IMR-90 (cell line): ENCODE results near the gene CRACDL. TPM values are rescaled to one million over a fixed set of nuclear protein-coding genes. Genes with fewer than 3 reads are reported as not detected.
A peak's percentile ranks its signal among the peaks of the same experiment; 100 is the strongest.

Source experiments
- ATAC-seq: fragments of 200-7000 bp; cut with Tn5 transposase; 2 replicates; pipeline ENCODE4 v1.9.1; 2020; ENCODE audit warnings: low read depth, mild to moderate bottlenecking, moderate library complexity
- BruUV-seq: library from RNA; stranded (reverse); fragments of 400-500 nt; replicated peaks from 2 replicates; lab custom pipeline; 2021; lab: Mats Ljungman, UMichigan
- CTCF ChIA-PET: fragments of 300-600 bp; formaldehyde crosslinking; extraction: SDS; loops from one replicate; lab custom pipeline; 2021; ENCODE audit warnings: antibody characterized with exemption; lab: Yijun Ruan, JAX
- POLR2A ChIA-PET: fragments of 300-600 bp; sonication (Branson Sonifier 250); formaldehyde crosslinking; loops from one replicate; lab custom pipeline; 2022; ENCODE audit warnings: antibody characterized with exemption; ENCODE audit not compliant: unreplicated experiment; lab: Charles Lee
- DNase-seq: peaks from one replicate; pipeline ENCODE4 v3.0.0; 2013
- H2AFZ ChIP-seq: replicated peaks from 2 replicates; pipeline ENCODE3; 2013; ENCODE audit warnings: low read length, mild to moderate bottlenecking; ENCODE audit not compliant: poor library complexity
- H2AK5ac ChIP-seq: 2 replicates; pipeline ENCODE4 v1.6.1; 2013; ENCODE audit warnings: low read depth, low read length, inconsistent platforms
- H2AK9ac ChIP-seq: replicated peaks from 2 replicates; pipeline ENCODE3; 2013; ENCODE audit warnings: mild to moderate bottlenecking, low read depth, low read length, moderate library complexity; ENCODE audit not compliant: poor library complexity
- H2BK120ac ChIP-seq: 2 replicates; pipeline ENCODE4 v1.6.1; 2013; ENCODE audit warnings: low read depth, low read length, inconsistent platforms
- H2BK15ac ChIP-seq: 3 replicates; pipeline ENCODE4 v1.6.1; 2013; ENCODE audit warnings: low read depth, low read length, inconsistent platforms
- H2BK20ac ChIP-seq: 2 replicates; pipeline ENCODE4 v1.6.1; 2013; ENCODE audit warnings: low read depth, mild to moderate bottlenecking, inconsistent platforms, low read length, moderate library complexity
- H2BK5ac ChIP-seq: 2 replicates; pipeline ENCODE4 v1.6.1; 2013; ENCODE audit warnings: mild to moderate bottlenecking, low read depth, low read length, inconsistent platforms; ENCODE audit not compliant: poor library complexity, severe bottlenecking
- H3K14ac ChIP-seq: replicated peaks from 2 replicates; pipeline ENCODE4 v1.6.1; 2013; ENCODE audit warnings: low read depth, low read length, inconsistent platforms
- H3K18ac ChIP-seq: 2 replicates; pipeline ENCODE4 v1.6.1; 2013; ENCODE audit warnings: low read depth, low read length, control low read depth
- H3K23ac ChIP-seq: 2 replicates; pipeline ENCODE4 v1.6.1; 2013; ENCODE audit warnings: low read depth, low read length, inconsistent platforms
- H3K27ac ChIP-seq: 2 replicates; pipeline ENCODE4 v1.5.1; 2013; ENCODE audit warnings: mild to moderate bottlenecking, control low read depth, low read length; ENCODE audit not compliant: insufficient read depth
- H3K27me3 ChIP-seq: 2 replicates; pipeline ENCODE4 v1.6.1; 2013; ENCODE audit warnings: low read length; ENCODE audit not compliant: control insufficient read depth, insufficient read depth
- H3K36me3 ChIP-seq: 2 replicates; pipeline ENCODE4 v1.6.1; 2013; ENCODE audit warnings: low read length, mixed read lengths; ENCODE audit not compliant: control insufficient read depth, insufficient read depth
- H3K4ac ChIP-seq: 2 replicates; pipeline ENCODE4 v1.6.1; 2013; ENCODE audit warnings: low read depth, low read length, inconsistent platforms
- H3K4me1 ChIP-seq: 2 replicates; pipeline ENCODE4 v1.6.1; 2013; ENCODE audit warnings: low read length, mixed read lengths; ENCODE audit not compliant: control insufficient read depth, insufficient read depth
- H3K4me2 ChIP-seq: 2 replicates; pipeline ENCODE4 v1.6.1; 2013; ENCODE audit warnings: low read depth, mild to moderate bottlenecking, control low read depth, low read length, moderate library complexity
- H3K4me3 ChIP-seq: 2 replicates; pipeline ENCODE4 v1.5.1; 2013; ENCODE audit warnings: low read depth, mild to moderate bottlenecking, control low read depth, low read length, moderate library complexity; ENCODE audit not compliant: insufficient read depth
- H3K56ac ChIP-seq: 2 replicates; pipeline ENCODE4 v1.6.1; 2013; ENCODE audit warnings: low read length, inconsistent platforms; ENCODE audit not compliant: insufficient read depth; ENCODE audit errors: extremely low read depth
- H3K79me1 ChIP-seq, 2 experiments: 2 replicates each; pipeline ENCODE4 v1.6.1; 2013; ENCODE audit warnings: low read length in 2 of 2, inconsistent platforms in 1 of 2, low read depth in 1 of 2
- H3K9ac ChIP-seq: 2 replicates; pipeline ENCODE4 v1.6.1; 2013; ENCODE audit warnings: low read depth, low read length, control low read depth
- H3K9me1 ChIP-seq: 2 replicates; pipeline ENCODE4 v1.6.1; 2013; ENCODE audit warnings: low read length, inconsistent platforms; ENCODE audit not compliant: insufficient read depth
- H3K9me3 ChIP-seq: 2 replicates; pipeline ENCODE4 v1.6.1; 2013; ENCODE audit warnings: low read length; ENCODE audit not compliant: control insufficient read depth, insufficient read depth
- H4K20me1 ChIP-seq: 2 replicates; pipeline ENCODE4 v1.6.1; 2013; ENCODE audit warnings: low read length, inconsistent platforms; ENCODE audit not compliant: insufficient read depth
- H4K5ac ChIP-seq: 2 replicates; pipeline ENCODE4 v1.6.1; 2013; ENCODE audit warnings: mild to moderate bottlenecking, low read depth, low read length, control low read depth
- H4K8ac ChIP-seq, 2 experiments: 2 replicates each; pipeline ENCODE4 v1.6.1; 2013; ENCODE audit warnings: low read depth in 2 of 2, low read length in 2 of 2, control low read depth in 1 of 2, inconsistent platforms in 1 of 2
- H4K91ac ChIP-seq: 2 replicates; pipeline ENCODE4 v1.6.1; 2013; ENCODE audit warnings: low read depth, low read length, inconsistent platforms; ENCODE audit not compliant: insufficient read depth
- BHLHE40 ChIP-seq: fragments of 150-350 bp; IDR thresholded peaks from 2 replicates; pipeline ENCODE4 v1.6.1; 2016; ENCODE audit warnings: mild to moderate bottlenecking, low read depth, low read length
- CEBPB ChIP-seq: IDR thresholded peaks from 2 replicates; pipeline ENCODE4 v1.6.1; 2012; ENCODE audit warnings: low read depth, low read length, improper control_type of control experiment
- CHD1 ChIP-seq: IDR thresholded peaks from 2 replicates; pipeline ENCODE4 v1.6.1; 2012; ENCODE audit warnings: low read depth, low read length, improper control_type of control experiment
- CTCF ChIP-seq: conservative IDR thresholded peaks from 2 replicates; pipeline ENCODE4 v1.5.1; 2012; ENCODE audit warnings: mild to moderate bottlenecking, low read depth, low read length, improper control_type of control experiment
- ELK1 ChIP-seq: fragments of 150-350 bp; IDR thresholded peaks from 2 replicates; pipeline ENCODE4 v1.6.1; 2016; ENCODE audit warnings: low read depth, mild to moderate bottlenecking, low read length, moderate library complexity, borderline replicate concordance
- MAZ ChIP-seq: IDR thresholded peaks from 2 replicates; pipeline ENCODE4 v1.6.1; 2012; ENCODE audit warnings: low read depth, mild to moderate bottlenecking, low read length, improper control_type of control experiment, moderate library complexity, borderline replicate concordance
- MXI1 ChIP-seq: IDR thresholded peaks from 2 replicates; pipeline ENCODE4 v1.6.1; 2012; ENCODE audit warnings: low read depth, mild to moderate bottlenecking, low read length, moderate library complexity, borderline replicate concordance
- NFE2L2 ChIP-seq: fragments of 150-350 bp; IDR thresholded peaks from 2 replicates; pipeline ENCODE4 v1.6.1; 2016; ENCODE audit warnings: low read depth, mild to moderate bottlenecking, low read length
- POLR2A ChIP-seq: IDR thresholded peaks from 2 replicates; pipeline ENCODE4 v1.6.1; 2012; ENCODE audit warnings: mild to moderate bottlenecking, low read depth, low read length
- RAD21 ChIP-seq: IDR thresholded peaks from 2 replicates; pipeline ENCODE4 v1.6.1; 2012; ENCODE audit warnings: low read length, improper control_type of control experiment
- RCOR1 ChIP-seq: IDR thresholded peaks from 2 replicates; pipeline ENCODE4 v1.6.1; 2012; ENCODE audit warnings: mild to moderate bottlenecking, low read length, improper control_type of control experiment; ENCODE audit not compliant: insufficient replicate concordance
- RFX5 ChIP-seq: IDR thresholded peaks from 2 replicates; pipeline ENCODE4 v1.8.0; 2012; ENCODE audit warnings: low read depth, mild to moderate bottlenecking, low read length, moderate library complexity
- SMC3 ChIP-seq: fragments of 150-350 bp; IDR thresholded peaks from 2 replicates; pipeline ENCODE4 v1.6.1; 2016; ENCODE audit warnings: low read depth, mild to moderate bottlenecking, antibody characterized with exemption, low read length, moderate library complexity
- USF2 ChIP-seq: fragments of 150-350 bp; IDR thresholded peaks from 2 replicates; pipeline ENCODE4 v1.6.1; 2017; ENCODE audit warnings: mild to moderate bottlenecking, antibody characterized with exemption, low read length, low read depth
- WGBS, 2 experiments: methylation state at CpG; one replicate each; pipeline versions ENCODE4 v1.1.5 to v1.1.7; 2013; ENCODE audit warnings: missing lambda C conversion rate in 2 of 2; ENCODE audit not compliant: insufficient read length in 1 of 2; ENCODE audit errors: extremely low coverage in 2 of 2; 5-methylcytosine and 5-hydroxymethylcytosine counted together
- dilution Hi-C: fragments of 300-500 bp; cut with HindIII; formaldehyde crosslinking; loops from one replicate; pipeline ENCODE4 v1.14.3; 2018; ENCODE audit warnings: low sequenced_read_pairs; ENCODE audit not compliant: unreplicated experiment
- in situ Hi-C: fragments of 300-500 bp; cut with MboI; formaldehyde crosslinking; loops from 3 replicates; pipeline ENCODE4 v1.14.3; 2019; ENCODE audit warnings: low sequenced_read_pairs, inconsistent platforms, mixed read lengths
- intact Hi-C: fragments of 100-400 bp; cut with micrococcal nuclease; formaldehyde crosslinking; loops from 2 replicates; pipeline ENCODE4 v1.10.0; 2022
- polyA plus RNA-seq, 3 experiments: library from polyadenylated mRNA; depleted of rRNA; stranded (reverse); fragments of >200 nt; gene quantifications; 2 replicates each; pipeline ENCODE4 v1.2.3, GENCODE V29; 2012; ENCODE audit warnings: low replicate concordance in 1 of 3
- total RNA-seq: library from RNA; depleted of rRNA; stranded (reverse); fragments of >200 nt; gene quantifications from 2 replicates; pipeline ENCODE4 v1.2.3, GENCODE V29; 2012

CRACDL gene
- total and polyA plus RNA-seq, 2 of the 4 experiments (the other 2 are of a cell fraction), result not detected

- H3K56ac ChIP-seq, result no peak overlapping the region
- no peak overlapping the region for H3K4ac ChIP-seq
- ATAC-seq, result no peak
- H3K14ac ChIP-seq, result no peak overlapping the region
- in situ Hi-C loops (no loop called here), intact Hi-C loops (no loop called here), dilution Hi-C loops (no loop called here)
- no peak overlapping the region for H4K8ac ChIP-seq
- no peak overlapping the region for H3K4me2 ChIP-seq
- ChIA-PET POLR2A (no interaction called here), CTCF (no interaction called here)
- H3K36me3 ChIP-seq, result no peaks in the 10 kb centered on the region
- H2AFZ ChIP-seq, result peak overlapping the region; percentile 46
- no peak overlapping the region for H3K23ac ChIP-seq
- H3K27ac ChIP-seq, result no peak overlapping the region
- no peaks in the 10 kb centered on the region for H3K79me1 ChIP-seq
- H3K27me3 ChIP-seq, result peaks cover 7% of the 10 kb centered on the region
- 79% methylated on average over 5 of the region's 10 CpGs; no CpG with 5 or more reads in 1 of the 2 experiments for WGBS, 2 experiments
- no TSS peak for BruUV-seq
- H2BK120ac ChIP-seq, result no peak overlapping the region
- no peaks in the 10 kb centered on the region for H3K9me1 ChIP-seq
- no peak overlapping the region for H2BK20ac ChIP-seq
- H2BK15ac ChIP-seq, result no peak overlapping the region
- no peak overlapping the region for H2AK5ac ChIP-seq
- no peak for DNase-seq
- no peak overlapping the region for H3K18ac ChIP-seq
- no peak for TF ChIP-seq CEBPB
- TF ChIP-seq RFX5, result no peak
- no peak for TF ChIP-seq RCOR1
- TF ChIP-seq SMC3, result no peak
- TF ChIP-seq RAD21, result no peak
- no peak for TF ChIP-seq USF2
- TF ChIP-seq ELK1, result no peak
- no peak for TF ChIP-seq MXI1
- TF ChIP-seq POLR2A, result no peak
- TF ChIP-seq NFE2L2, result no peak
- no peak for TF ChIP-seq CTCF
- TF ChIP-seq BHLHE40, result no peak
- no peak for TF ChIP-seq MAZ
- no peak for TF ChIP-seq CHD1
- H2AK9ac ChIP-seq, result no peak overlapping the region
- H3K4me3 ChIP-seq, result no peak overlapping the region
- peaks cover 1% of the 10 kb centered on the region; the same call in 1 of the 2 replicates for H3K4me1 ChIP-seq
- no peak overlapping the region for H2BK5ac ChIP-seq
- no peaks in the 10 kb centered on the region for H4K20me1 ChIP-seq
- no peak overlapping the region for H4K5ac ChIP-seq
- H3K9ac ChIP-seq, result no peak overlapping the region
- H4K91ac ChIP-seq, result no peak overlapping the region
- no peaks in the 10 kb centered on the region for H3K9me3 ChIP-seq
Measured at GRCh38 chr2:98868548-98869271, 67.3 kb downstream of the CRACDL start.
